ENCODE results near the gene AKAIN1.

Gene AKAIN1

GRCh38 chr18:5093902-5094301 lies 103.2 kb downstream of the AKAIN1 start:
- DNase-seq (ENCODE audit: low spot score) = no peak
